Measurements from ENCODE around the gene INPP5D. TPM values are rescaled to one million over a fixed set of nuclear protein-coding genes. Genes with fewer than 3 reads are reported as not detected.

The INPP5D gene
- total and polyA plus RNA-seq, 2 of the 13 experiments (the other 11 are each of a cell fraction or from before 2014, with no cell fraction given) = 16.7 to 18.0 TPM

- peak within 1 kb of the TSS in 1 of 3 experiments; percentile 43; a peak in 1 of 6 replicates for H3K4me3 ChIP-seq (replicated peaks in 1 of 3; ENCODE audit: insufficient read depth in 1 of 3, low read depth in 2 of 3, low read length in 3 of 3)
- H3K79me2 ChIP-seq (ENCODE audit: insufficient read depth, low read length) = no peaks in the 10 kb centered on the region
- peaks cover 15% of the 10 kb centered on the region for H3K4me1 ChIP-seq (ENCODE audit: insufficient read depth, low read length)
- FAIRE-seq (no peak), DNase-seq (ENCODE audit: low spot score) (no peak), ATAC-seq (no peak)
- peaks cover 10 to 30% of the 10 kb centered on the region in 2 experiments for H3K27me3 ChIP-seq (ENCODE audit: control insufficient read depth in 1 of 2, insufficient read depth in 2 of 2, low read length in 2 of 2)
- intact Hi-C loops (cut with micrococcal nuclease; ENCODE audit: unreplicated experiment) (no loop called here), in situ Hi-C loops (cut with HindIII; ENCODE audit: extremely low pct_ligation_motif_present, low pct_unique_long_range_greater_than_20kb) (no loop called here)
- no peak within 1 kb of the TSS for H2AFZ ChIP-seq (ENCODE audit: low read length)
- H4K20me1 ChIP-seq (ENCODE audit: insufficient read depth, low read length) = no peaks in the 10 kb centered on the region
- TF ChIP-seq EEA1 (CRISPR knock-in tag; IDR thresholded peaks at IDR 0.05; ENCODE audit: borderline replicate concordance) = no peak
- TF ChIP-seq, protein P1, sequence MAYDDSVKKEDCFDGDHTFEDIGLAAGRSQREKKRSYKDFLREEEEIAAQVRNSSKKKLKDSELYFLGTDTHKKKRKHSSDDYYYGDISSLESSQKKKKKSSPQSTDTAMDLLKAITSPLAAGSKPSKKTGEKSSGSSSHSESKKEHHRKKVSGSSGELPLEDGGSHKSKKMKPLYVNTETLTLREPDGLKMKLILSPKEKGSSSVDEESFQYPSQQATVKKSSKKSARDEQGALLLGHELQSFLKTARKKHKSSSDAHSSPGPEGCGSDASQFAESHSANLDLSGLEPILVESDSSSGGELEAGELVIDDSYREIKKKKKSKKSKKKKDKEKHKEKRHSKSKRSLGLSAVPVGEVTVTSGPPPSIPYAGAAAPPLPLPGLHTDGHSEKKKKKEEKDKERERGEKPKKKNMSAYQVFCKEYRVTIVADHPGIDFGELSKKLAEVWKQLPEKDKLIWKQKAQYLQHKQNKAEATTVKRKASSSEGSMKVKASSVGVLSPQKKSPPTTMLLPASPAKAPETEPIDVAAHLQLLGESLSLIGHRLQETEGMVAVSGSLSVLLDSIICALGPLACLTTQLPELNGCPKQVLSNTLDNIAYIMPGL (CRISPR knock-in tag; IDR thresholded peaks at IDR 0.05; ENCODE audit: borderline replicate concordance in 1 of 2, low read depth in 1 of 2) = no peak
- no peak for TF ChIP-seq TOPORS (CRISPR knock-in tag; IDR thresholded peaks at IDR 0.05)
- no peak for TF ChIP-seq ATF6 (CRISPR knock-in tag; conservative IDR thresholded peaks at IDR 0.05)
- H3K27ac ChIP-seq (ENCODE audit: extremely low read length, insufficient read depth, low read length) = no peak within 1 kb of the TSS
- BruUV-seq (replicated peaks) = no TSS peak
- ChIA-PET CTCF (ENCODE audit: low intra/inter-chr PET ratio, low total read pairs) (no interaction called here), POLR2A (interaction anchor here (1.2 kb wide), 1 partner anchor 12 kb away, joined by 3 read pairs; no protein-coding TSS in a partner anchor)
- no peak within 1 kb of the TSS for H3K9ac ChIP-seq (ENCODE audit: insufficient read depth, low read depth, low read length)
- WGBS (ENCODE audit: low lambda C conversion rate) = 74% methylated on average over 13 of the region's 13 CpGs
- H3K9me3 ChIP-seq (ENCODE audit: low read length) = no peaks in the 10 kb centered on the region
- H3K4me2 ChIP-seq (ENCODE audit: low read depth, low read length) = peak within 1 kb of the TSS; percentile 67
- no peaks in the 10 kb centered on the region for H3K36me3 ChIP-seq (replicated peaks in 1 of 2; ENCODE audit: control insufficient read depth in 1 of 2, insufficient read depth in 2 of 2, low read length in 2 of 2)
Measured at GRCh38 chr2:233032551-233033320, 27.4 kb upstream of the INPP5D start, which contains the start of gene NEU2. NEU2 (plus strand) TSS chr2:233032672; CDS start chr2:233032672, 0 bp downstream.
